Nucleus accumbens (tissue), 56 donors: Measurements from ENCODE around the gene RAD51AP2.
A peak's percentile ranks its signal among the peaks of the same experiment; 100 is the strongest.
"Not testable (repeated sequence)": the region's sequence is repeated elsewhere in the genome, so short reads cannot be mapped to it uniquely, and the experiment has no call there.

Experiments used
- DNase-seq, 56 donors: peaks; one replicate each; lab custom pipeline; 2025; lab: John Stamatoyannopoulos, UW

RAD51AP2 gene

DNA sequence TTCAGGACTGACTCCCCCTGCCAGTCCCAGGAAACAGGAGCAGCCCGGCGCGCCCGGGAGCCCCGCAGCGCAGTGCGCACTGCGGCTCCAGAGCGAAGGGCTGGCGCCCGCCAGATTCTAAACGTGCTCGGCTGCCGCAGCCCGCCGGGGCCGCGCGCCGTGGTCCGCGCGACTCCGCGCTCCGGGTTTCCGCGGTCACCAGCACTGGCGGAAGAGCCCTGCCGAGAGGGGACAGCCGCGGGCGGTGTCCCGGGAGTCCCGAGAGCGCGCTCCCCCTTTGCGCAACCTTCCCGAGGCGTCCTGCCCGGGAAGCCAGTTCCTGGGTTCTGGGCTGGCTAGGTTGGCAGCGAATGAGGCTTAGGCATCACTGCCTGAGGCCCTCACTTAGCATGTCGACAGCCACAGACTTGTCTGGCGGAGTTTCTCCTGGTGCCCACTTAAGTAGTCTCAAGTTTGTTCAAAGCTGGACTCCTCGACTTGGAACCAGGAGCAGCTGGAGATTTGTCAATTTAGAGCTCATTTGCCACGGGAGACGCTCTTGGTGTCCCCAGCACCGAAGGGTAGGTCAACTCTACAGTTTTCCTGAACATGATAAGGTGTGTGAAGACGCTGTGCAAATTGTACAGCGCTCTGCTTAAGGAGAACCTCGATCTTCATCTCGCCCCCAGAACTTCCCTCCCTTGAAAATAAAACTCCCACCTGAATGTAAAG, 20.8 kb upstream of the RAD51AP2 start:
- DNase-seq = peak in 17 of 56 donors; percentile 5 to 52 (median 26)

DNA sequence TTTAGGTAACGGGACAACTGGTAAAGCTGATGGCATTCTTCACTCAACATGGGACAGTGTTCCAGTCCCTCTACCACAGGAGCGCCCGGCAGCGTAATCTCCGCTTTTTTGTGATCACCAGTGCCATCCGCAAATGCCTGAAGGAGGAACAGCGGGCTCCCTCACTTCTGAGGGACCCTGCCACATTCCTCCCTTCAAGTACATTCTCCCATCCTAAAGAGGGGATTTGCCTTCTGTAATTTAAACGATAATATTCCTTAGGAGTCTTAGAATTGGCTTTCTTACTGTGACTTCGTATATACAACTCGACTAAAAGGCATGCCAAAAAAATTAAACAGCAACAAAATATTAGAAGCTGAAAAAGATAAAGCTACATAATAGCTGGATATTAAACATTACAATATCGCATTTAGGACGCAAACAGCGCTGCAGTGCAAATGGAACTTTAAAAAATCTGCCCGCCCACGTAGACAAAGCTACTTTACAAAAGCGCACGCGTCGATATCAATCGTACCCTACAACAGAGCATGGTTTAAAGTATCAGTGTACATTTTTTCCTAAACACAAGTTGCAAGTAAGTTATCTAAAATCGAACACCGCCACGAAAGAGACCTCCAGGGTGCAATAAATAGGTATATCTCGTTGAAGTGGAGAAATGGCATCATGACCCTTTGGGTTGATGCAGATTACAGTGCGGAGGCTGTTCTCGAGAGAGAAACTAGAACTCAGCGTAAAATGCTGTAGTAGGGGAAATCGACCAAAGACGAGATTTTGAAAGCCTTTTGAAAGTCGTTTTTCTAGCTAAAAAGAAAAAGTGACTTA, 20.0 kb upstream of the RAD51AP2 start:
- DNase-seq = peak in 3 of 56 donors; percentile 9 to 50 (median 32)

DNA sequence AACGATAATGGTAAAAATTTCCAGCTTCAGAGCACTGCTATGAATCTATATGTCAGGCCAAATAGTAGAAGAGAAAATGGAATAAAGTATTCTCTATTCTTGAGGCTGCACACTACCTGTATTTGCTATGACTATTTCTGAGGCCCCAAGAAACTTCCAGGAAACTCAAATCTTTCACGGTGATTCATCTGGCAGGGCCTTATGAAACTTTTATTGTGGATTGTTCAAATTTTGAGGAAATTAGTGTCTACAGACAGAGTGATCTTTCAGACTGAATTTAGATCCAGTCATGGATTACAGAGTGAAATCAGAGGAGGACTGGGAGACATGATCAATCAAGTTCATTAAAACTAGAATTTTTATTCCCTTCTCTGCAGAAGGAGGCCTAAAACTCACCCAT, 18.2 kb upstream of the RAD51AP2 start:
- no peak for DNase-seq

DNA sequence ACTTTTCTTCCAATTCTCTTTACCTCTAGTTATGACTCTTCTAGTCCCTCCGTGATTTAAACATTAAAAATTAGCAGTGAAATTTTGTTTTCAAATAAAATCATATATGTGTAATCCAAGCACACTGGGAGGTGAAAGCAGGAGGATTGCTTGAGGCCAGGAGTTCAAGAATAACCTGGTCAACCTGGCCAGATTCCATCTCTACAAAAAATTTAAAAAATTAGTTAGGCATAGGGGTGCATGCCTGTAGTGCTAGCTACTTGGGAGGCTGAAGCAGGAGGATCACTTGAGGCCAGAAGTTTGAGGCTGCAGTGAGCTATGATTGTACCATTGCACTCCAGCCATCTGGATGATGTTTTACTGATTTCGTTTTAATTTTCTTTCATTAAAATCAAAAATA, 15.3 kb upstream of the RAD51AP2 start:
- no peak for DNase-seq

DNA sequence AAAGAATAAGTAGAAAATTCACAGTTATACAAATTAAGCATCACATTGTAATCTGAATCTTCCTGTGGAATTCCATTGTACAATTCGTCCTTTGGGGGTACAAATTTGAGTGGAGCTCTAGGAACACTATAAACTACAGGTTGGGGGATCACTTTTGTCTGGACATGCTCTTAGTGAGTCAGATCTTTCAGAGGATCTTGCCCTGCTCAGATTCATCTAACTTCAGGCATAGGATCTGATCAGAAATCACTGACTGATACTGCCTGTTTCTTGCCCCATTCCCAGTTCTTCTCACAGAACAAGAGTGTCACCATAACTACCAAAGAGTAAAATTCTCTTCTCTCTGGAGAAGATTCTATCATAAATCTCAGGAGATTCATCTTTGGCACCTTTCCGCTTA, 11.5 kb upstream of the RAD51AP2 start:
- DNase-seq = no peak

DNA sequence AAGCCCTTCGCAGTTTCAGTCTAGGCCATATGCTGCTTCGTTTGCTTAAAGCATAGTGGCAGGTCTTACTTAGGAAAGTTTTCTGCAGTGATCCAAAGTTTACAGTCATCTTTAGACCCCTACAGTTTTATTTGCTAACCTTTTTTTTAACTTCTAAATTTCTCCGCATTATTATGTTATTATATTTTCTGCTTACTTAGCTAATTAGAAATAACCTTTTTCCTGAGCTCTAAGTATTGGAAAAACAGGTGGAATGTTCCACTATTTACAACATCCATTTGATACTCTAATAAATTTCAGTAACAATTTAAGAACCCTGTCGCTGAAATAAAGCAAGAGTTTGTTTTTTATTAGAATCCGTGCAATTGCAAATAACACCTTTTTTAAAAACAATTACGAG, 4.1 kb upstream of the RAD51AP2 start:
- DNase-seq = no peak

DNA sequence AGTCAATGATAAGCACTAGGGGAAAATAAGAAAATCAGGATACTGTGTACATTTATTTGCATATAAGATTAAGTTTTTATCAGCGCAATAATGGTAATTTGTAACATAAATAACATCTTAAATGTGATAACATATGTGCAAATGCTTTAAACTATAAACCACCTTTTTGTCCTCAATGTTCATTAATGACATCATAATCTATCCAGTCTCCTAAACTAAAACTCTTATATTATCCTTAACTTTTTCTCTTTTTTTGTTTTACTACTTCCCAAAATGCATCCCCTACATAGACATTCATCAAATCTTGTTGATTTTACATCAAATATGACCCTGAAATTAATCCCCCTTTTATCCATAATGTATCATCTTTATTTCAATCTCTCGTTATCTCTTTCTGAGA, 3.4 kb upstream of the RAD51AP2 start:
- DNase-seq = no peak

DNA sequence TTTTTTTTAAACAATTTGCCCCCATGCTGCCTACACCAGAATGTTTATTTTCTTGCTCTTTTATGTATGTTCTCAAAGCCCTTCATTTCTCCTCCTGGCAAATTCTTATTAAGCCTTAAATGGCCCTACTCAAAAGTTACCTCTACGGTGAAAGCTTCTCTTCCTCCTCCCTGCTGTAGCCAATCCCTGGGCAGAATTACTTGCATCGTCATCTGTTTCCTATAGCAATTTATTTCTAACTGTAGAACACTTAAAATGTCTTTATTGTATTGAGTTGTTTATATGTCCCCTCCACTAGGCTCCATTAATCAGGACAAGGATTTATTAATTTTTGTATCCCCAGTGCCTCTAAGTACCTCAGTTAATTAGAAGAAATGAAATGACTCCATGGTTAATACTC, 2.5 kb upstream of the RAD51AP2 start:
- no peak for DNase-seq

DNA sequence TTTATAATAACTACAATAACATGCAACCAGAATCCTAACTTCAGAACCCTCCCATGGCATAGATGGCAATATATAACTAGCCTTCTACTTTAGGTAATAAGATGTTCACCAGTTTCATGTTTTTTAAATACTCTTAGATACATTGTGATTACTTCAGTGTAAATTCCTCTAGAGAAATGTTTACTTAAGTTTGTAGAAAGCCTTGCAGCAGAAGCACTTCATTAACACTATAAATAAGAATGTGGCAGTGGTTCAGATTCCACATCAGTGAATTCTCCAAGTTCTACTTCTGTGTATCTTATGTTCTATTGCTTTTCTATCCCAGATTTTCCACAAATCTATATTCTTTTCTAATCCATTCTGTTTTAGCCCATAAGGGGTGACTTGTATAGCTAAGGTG, 1.2 kb upstream of the RAD51AP2 start:
- no peak for DNase-seq

DNA sequence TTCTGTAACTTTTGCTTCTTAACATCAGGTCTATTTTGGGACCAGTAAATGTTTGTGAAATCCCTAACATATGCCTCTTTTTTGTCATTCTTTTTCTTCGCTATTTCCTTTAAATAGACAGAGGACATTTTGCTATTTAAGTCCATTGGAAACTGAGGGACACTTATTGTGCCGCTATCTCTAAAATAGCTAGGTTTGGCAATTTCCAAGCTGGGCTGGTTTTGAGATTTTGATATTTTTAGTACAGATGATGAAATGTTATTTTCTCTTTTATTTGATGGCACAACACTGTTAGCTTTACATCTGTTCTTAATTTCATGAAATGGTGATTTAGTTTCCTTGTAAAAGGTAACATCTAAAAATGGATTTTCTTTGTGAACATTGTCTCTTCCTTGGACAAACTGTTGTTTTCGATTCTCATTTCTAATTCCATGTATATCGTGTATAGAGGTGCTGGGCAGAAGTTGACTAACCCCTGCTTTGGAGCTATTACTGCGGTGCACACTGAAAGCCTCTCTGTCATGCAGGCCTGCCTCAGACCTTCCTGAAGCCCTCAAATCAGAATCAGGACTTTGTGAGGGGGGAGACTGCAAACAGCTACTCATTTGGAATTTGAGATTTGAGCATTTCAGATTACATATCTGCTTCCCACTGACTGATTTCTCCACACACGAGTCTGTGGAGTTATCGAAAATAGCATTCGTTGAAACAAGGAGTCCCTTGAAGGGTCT, 594 bp downstream of the RAD51AP2 start:
- DNase-seq = no peak

DNA sequence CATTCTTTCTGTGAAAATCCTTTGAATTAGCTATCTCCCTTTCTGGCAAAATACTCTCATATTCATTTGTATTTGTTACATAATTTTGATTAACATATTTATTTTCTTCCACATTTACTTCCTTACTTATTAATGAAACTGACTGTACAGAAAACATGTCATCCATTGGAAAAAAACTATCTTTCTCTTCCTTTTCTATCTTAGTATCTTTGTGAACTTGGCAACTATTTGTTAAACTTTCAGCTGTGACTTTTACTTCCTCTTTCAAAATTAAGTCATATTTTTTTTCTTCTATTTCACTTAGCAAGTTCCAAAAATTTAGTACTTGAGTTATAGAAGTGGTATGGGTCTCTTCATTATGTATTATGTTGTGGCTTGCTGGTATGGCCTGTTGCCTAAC, 2.6 kb downstream of the RAD51AP2 start:
- no peak for DNase-seq

DNA sequence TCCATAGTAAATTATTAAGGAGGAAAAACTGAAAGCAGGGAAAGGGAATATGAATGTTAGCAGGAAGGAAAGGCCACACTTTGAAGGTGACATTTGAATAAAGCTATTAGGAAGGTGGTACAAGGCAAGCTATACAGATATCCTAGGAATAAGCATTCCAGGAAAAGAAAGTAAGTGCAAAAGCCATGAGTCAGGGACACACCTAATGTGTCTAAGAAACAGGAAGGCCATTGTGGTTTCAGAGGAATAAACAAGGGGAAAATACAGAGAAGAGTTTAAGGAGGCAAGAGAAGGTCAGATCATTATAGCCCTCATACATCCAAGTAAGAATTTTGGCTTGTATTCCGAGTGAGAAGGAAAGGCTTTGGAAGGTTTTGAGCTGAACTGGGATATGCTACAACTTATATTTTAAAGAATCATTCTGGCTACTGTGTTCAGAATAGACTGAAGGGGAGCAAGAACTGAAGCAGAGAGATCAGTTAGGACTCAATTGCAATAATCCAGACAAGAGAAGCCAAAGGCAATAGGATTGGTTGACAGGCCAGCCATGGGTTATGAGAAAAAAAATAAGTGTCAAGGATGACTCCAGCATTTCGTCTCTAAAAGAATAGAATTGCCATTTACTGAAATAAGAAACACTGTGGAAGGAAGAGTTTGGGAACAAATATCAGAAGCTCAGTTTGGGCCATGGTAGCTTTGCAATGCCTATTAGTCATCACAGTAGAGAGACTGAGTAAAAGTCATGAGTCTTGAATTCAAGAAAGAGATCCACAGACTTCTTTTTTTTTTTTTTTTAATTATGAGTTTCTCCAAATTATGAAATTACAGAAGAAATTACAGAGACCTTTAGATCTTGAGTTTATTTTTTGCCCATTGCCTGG, 11.3 kb downstream of the RAD51AP2 start:
- no peak for DNase-seq

DNA sequence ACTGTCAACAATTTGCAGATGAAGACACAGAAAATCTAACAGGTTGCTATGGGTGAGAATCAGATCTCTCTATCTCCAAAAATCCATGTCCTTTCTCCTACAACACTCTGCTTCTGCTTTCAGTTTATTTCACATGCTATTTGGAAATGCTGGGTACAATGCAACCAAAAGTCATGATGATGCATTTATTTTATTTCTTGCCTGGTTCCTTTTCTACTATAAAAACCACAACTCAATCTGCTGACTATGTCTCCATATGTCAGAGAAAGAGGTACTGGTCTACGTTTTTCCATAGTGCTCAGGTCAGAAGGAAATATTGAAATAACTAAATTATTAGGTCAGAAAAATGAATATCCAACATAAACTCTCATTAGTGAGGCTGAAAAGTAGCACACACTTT, 20.5 kb downstream of the RAD51AP2 start:
- DNase-seq = no peak

DNA sequence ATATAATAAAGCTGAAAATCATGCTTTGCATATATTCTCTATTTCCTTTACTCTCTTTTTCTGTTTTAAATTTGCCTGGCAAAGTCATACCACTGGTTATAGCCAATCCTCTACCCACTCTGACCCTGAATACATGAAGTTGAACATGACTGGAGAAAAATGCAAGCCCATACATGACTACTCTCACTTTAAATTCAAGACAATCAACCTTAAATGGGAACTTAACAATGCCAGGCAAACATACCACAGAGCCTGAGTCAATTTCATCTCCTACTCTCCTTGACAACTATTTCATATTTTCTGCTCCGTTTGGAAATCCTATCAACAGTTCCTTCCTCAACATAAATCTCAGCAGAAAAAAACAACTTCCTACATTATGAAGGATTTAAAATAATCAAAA, 22.6 kb downstream of the RAD51AP2 start:
- no peak for DNase-seq

DNA sequence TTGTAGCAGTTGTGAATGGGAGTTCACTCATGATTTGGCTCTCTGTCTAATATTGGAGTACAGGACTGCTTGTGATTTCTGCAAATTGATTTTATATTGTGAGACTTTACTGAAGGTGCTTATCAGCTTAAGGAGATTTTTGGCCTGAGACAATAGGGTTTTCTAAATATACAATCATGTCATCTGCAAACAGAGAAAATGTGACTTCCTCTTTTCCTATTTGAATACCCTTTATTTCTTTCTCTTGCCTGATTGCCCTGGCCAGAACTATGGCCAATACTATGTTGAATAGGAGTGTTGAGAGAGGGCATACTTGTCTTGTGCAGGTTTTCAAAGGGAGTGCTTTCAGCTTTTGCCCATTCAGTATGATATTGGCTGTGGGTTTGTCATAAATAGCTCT, 28.1 kb downstream of the RAD51AP2 start:
- DNase-seq = not testable (repeated sequence)

DNA sequence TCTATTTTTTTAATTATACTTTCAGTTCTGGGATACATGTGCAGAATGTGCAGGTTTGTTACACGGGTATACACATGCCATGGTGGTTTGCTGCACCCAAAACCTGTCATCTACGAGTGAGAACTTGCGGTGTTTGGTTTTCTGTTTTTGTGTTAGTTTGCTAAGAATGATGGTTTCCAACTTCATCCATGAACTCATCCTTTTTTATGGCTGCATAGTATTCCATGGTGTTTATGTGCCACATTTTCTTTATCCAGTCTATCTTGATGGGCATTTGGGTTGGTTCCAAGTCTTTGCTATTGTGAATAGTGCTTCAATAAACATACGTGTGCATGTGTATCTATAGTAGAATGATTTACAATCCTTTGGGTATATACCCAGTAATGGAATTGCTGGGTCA, 29.6 kb downstream of the RAD51AP2 start:
- DNase-seq = not testable (repeated sequence)

DNA sequence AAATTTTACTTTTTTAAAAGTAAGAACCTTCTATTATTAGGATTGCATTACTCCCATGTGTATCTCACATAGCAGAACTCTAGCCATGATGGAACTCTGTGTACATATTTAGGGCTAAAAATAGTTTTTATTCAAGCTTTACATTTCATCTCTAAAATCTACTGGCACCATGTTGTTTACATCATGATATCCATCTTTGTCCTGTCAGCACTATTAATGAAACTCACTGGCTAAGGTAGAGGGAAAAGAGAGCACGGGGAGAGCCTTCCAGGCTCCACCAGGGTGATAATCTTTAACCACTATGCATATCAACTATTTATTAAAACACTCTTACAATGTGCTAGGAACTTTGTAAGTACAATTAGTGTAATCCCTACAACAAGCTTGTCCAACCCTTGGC, 34.7 kb downstream of the RAD51AP2 start:
- no peak for DNase-seq

DNA sequence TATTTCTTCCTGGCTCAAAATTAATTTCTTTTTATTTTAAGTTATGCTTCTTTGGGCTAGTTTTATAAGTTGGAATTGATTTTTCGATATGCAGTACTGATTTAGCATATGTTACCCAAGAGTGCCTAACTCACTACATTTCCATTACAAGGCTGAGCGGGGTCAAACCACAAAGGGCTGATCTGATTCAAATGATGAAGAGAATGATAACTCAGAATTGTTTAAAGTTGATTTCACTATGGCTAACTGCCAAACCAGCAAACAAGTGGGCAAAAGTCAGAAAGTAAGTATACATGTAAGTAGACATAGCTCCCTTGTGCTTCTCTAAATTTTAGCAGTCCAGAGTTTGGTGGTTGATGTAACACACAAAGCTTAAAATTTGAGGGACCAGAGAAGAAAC, 35.6 kb downstream of the RAD51AP2 start:
- DNase-seq = no peak

DNA sequence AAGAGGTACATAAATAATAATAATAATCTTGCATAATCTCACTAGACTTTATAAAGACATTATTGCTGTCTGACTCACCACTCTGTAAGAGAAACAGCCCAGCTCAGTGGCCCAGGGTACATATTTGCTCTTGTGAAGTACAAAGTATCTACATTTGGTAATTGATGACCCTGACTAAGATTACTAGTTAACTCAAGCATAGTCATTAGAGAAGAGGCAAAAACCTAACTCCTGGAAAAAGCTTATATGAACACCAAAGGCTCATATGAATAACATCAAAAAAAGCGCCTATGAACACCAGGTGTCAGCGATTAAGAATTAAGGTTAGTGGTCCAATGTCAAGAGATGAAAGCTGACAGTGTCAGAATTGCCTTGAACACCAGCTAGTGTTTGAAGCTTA, 38.4 kb downstream of the RAD51AP2 start:
- no peak for DNase-seq

DNA sequence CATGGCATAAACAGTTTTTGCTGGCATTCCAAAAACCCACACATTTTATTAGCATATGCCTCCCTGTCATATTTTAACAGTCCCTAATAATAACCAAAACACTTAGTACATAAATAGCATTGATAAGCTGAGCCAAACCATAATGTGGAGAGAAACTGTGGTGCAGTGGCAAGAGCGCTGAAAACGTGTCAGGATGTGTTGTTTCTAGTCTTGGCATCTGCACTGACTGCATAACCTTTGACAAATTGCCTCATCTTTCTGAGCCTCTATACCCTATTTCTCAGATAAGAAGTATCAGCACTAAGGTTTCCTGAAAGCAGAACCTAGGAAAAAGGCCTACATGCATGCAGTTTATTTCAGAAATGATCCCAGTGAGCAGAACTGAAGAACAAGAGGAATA, 41.4 kb downstream of the RAD51AP2 start:
- no peak for DNase-seq
